ENCODE results near the gene OCIAD2. TPM values are rescaled to one million over a fixed set of nuclear protein-coding genes. Genes with fewer than 3 reads are reported as not detected.
"Not testable (repeated sequence)": the region's sequence is repeated elsewhere in the genome, so short reads cannot be mapped to it uniquely, and the experiment has no call there.

OCIAD2 gene
- total and polyA plus RNA-seq, 2 experiments from 2014 or later = 32.6 to 178 TPM

DNA sequence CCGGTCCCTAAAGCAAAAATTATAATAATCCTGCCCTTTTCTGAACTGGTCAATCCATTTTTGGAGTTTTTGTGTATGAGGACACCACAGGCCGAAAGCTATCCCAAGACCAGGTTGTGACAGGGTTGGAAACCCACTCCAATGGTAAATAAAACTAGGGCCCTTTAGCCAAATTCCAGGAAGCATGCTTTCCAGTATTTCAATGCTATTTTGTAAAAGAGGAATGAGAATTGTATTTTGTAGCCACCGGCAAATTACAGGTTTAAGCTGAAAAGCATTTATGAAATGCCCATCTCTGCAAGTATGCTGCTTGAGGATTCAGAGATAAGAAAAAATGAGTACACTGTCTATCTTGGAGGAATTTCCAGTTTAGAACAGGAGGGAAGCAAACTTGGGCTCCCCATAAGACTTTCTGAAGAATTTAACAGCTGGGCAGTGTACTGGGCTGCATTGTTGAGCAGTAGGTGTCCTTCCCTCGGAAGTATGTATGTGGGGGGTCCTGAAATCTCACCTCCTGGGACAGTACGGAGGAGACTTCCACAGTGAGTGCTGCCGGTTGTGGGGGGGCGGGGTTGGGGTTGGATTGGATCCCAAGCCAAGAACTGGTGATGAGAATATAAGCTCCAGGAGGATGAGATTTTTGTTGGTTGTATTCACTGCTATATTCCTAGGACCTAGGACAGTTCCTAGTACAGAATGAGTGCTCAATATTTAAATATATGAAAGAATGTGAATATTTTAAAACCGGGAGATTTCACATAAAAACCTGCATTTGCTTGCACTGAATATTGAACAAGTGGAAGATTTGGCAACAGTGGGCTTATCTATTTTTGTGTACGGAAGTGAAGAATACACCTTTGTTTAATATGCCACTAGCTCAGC lies 26.8 kb downstream of the OCIAD2 start:
- Histone ChIP-seq H3K79me2 (no peaks in the 10 kb centered on the region), H4K20me1 (ENCODE audit: insufficient read depth, poor library complexity, severe bottlenecking) (no peaks in the 10 kb centered on the region), H3K4me2 (no peak overlapping the region), H3K4me1 (ENCODE audit: insufficient read depth) (no peaks in the 10 kb centered on the region), H3K4me3 (no peak overlapping the region), H3K36me3 (replicated peaks; ENCODE audit: insufficient read depth, low read depth) (no peaks in the 10 kb centered on the region), H2AFZ (no peak overlapping the region), H3K27me3 (no peaks in the 10 kb centered on the region), H3K27ac (no peak overlapping the region), H3K9me2 (replicated peaks; ENCODE audit: insufficient read depth) (no peaks in the 10 kb centered on the region), H3K9me3 (ENCODE audit: low read depth) (no peaks in the 10 kb centered on the region)
- TF ChIP-seq, protein P1, sequence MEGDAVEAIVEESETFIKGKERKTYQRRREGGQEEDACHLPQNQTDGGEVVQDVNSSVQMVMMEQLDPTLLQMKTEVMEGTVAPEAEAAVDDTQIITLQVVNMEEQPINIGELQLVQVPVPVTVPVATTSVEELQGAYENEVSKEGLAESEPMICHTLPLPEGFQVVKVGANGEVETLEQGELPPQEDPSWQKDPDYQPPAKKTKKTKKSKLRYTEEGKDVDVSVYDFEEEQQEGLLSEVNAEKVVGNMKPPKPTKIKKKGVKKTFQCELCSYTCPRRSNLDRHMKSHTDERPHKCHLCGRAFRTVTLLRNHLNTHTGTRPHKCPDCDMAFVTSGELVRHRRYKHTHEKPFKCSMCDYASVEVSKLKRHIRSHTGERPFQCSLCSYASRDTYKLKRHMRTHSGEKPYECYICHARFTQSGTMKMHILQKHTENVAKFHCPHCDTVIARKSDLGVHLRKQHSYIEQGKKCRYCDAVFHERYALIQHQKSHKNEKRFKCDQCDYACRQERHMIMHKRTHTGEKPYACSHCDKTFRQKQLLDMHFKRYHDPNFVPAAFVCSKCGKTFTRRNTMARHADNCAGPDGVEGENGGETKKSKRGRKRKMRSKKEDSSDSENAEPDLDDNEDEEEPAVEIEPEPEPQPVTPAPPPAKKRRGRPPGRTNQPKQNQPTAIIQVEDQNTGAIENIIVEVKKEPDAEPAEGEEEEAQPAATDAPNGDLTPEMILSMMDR (IDR thresholded peaks at IDR 0.05; ENCODE audit: poor library complexity) = no peak
- TF ChIP-seq EZH2 (IDR thresholded peaks at IDR 0.05; ENCODE audit: borderline replicate concordance) (no peak), EZH2phosphoT487 (IDR thresholded peaks at IDR 0.05; ENCODE audit: low read depth, severe bottlenecking, unreplicated experiment) (no peak)
- no peak for DNase-seq (ENCODE audit: low spot score)
- WGBS (ENCODE audit: low lambda C conversion rate, missing lambda C conversion rate) = 77% methylated on average over 8 of the region's 9 CpGs

DNA sequence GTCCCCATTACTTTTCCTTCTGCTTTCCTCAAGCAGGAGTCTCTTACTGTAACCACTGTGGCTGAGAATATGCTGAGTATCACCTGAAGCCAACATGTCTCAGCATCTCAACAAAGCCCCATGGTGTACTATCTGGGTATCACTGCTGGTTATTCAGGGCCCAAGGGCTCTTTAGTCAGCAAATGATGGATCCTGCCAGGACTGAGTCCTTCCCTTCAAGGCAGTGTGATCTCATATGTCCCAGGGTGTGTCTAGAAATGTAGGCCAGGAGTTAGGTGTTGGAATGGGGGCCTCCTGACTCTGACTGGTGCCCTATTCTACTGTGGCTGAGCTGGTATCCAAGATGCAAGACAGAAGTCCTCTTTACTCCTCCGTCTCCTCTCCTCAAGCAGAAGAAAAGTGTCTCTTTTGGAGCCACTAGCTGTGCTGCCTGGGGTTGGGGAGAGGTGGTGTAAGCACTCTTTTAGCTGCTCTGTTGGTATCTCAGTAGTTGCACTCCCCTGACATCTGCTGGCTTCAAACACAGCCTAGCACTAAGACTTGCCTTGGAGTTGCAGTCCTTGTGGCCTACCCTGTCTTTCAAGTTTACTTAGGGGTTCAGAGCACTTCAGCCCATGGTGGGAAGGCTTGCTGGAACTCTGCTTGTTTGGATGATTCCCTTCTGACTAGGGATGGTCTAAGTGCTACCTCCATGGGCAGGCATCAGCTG lies 28.6 kb downstream of the OCIAD2 start:
- 85% methylated on average over 1 of the region's 1 CpG for WGBS (ENCODE audit: low lambda C conversion rate, missing lambda C conversion rate)
- no peaks in the 10 kb centered on the region for H3K27me3 ChIP-seq
- H3K36me3 ChIP-seq (replicated peaks; ENCODE audit: insufficient read depth, low read depth) = no peaks in the 10 kb centered on the region
- no peaks in the 10 kb centered on the region for H3K9me3 ChIP-seq (ENCODE audit: low read depth)
- no peak for TF ChIP-seq EZH2 (IDR thresholded peaks at IDR 0.05; ENCODE audit: borderline replicate concordance)
- TF ChIP-seq, protein P1 (IDR thresholded peaks at IDR 0.05; ENCODE audit: poor library complexity) = no peak
- TF ChIP-seq EZH2phosphoT487 (IDR thresholded peaks at IDR 0.05; ENCODE audit: low read depth, severe bottlenecking, unreplicated experiment) = no peak
- no peak overlapping the region for H3K27ac ChIP-seq
- no peak overlapping the region for H2AFZ ChIP-seq
- H3K4me2 ChIP-seq = no peak overlapping the region
- DNase-seq (ENCODE audit: low spot score) = no peak
- H3K79me2 ChIP-seq = no peaks in the 10 kb centered on the region
- no peak overlapping the region for H3K4me3 ChIP-seq
- H3K9me2 ChIP-seq (replicated peaks; ENCODE audit: insufficient read depth) = no peaks in the 10 kb centered on the region
- no peaks in the 10 kb centered on the region for H3K4me1 ChIP-seq (ENCODE audit: insufficient read depth)
- no peaks in the 10 kb centered on the region for H4K20me1 ChIP-seq (ENCODE audit: insufficient read depth, poor library complexity, severe bottlenecking)

DNA sequence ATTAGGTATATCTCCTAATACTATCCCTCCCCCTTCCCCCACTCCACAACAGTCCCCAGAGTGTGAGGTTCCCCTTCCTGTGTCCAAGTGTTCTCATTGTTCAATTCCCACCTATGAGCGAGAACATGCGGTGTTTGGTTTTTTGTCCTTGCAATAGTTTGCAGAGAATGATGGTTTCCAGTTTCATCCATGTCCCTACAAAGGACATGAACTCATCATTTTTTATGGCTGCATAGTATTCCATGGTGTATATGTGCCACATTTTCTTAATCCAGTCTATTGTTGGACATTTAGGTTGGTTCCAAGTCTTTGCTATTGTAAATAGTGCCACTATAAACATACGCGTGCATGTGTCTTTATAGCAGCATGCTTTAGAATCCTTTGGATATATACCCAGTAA lies 41.9 kb downstream of the OCIAD2 start:
- not testable (repeated sequence) for H3K4me2 ChIP-seq; H2AFZ ChIP-seq; H3K9me2 ChIP-seq (replicated peaks; ENCODE audit: insufficient read depth); H3K27me3 ChIP-seq; H3K4me1 ChIP-seq (ENCODE audit: insufficient read depth); H3K4me3 ChIP-seq; DNase-seq (ENCODE audit: low spot score); H3K79me2 ChIP-seq; H3K27ac ChIP-seq; H3K9me3 ChIP-seq (ENCODE audit: low read depth); H3K36me3 ChIP-seq (replicated peaks; ENCODE audit: insufficient read depth, low read depth); H4K20me1 ChIP-seq (ENCODE audit: insufficient read depth, poor library complexity, severe bottlenecking)
- WGBS (ENCODE audit: low lambda C conversion rate, missing lambda C conversion rate) = 98% methylated on average over 4 of the region's 4 CpGs

DNA sequence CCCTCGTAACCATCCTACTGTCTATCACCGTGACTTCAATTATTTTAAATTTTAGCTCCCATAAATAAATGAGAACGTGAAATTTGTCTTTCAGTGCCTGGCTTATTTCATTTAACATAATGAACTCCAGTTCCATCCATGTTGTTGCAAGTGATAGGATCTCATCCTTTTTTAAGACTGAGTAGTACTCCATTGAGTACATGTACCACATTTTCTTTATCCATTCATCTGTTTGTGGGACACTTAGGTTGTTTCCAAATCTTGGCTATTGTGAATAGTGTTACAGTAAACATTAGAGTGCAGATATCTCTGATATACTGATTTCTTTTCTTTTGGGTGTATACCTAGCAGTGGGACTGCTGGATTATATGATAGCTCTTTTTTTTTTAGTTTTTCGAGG lies 42.8 kb downstream of the OCIAD2 start:
- H3K4me2 ChIP-seq = no peak overlapping the region
- H4K20me1 ChIP-seq (ENCODE audit: insufficient read depth, poor library complexity, severe bottlenecking) = no peaks in the 10 kb centered on the region
- no peaks in the 10 kb centered on the region for H3K4me1 ChIP-seq (ENCODE audit: insufficient read depth)
- H3K27me3 ChIP-seq = no peaks in the 10 kb centered on the region
- 97% methylated on average over 4 of the region's 4 CpGs for WGBS (ENCODE audit: low lambda C conversion rate, missing lambda C conversion rate)
- no peak for DNase-seq (ENCODE audit: low spot score)
- TF ChIP-seq EZH2 (IDR thresholded peaks at IDR 0.05; ENCODE audit: borderline replicate concordance) (no peak), EZH2phosphoT487 (IDR thresholded peaks at IDR 0.05; ENCODE audit: low read depth, severe bottlenecking, unreplicated experiment) (no peak)
- TF ChIP-seq, protein P1 (IDR thresholded peaks at IDR 0.05; ENCODE audit: poor library complexity) = no peak
- H3K9me2 ChIP-seq (replicated peaks; ENCODE audit: insufficient read depth) = no peaks in the 10 kb centered on the region
- no peak overlapping the region for H2AFZ ChIP-seq
- H3K4me3 ChIP-seq = no peak overlapping the region
- H3K79me2 ChIP-seq = no peaks in the 10 kb centered on the region
- H3K27ac ChIP-seq = no peak overlapping the region
- H3K36me3 ChIP-seq (replicated peaks; ENCODE audit: insufficient read depth, low read depth) = no peaks in the 10 kb centered on the region
- H3K9me3 ChIP-seq (ENCODE audit: low read depth) = no peaks in the 10 kb centered on the region
